CD4-positive, alpha-beta T cell treated with Interleukin-6 at 100 ng/mL for 8 hours (primary cell): ENCODE data around the gene PITX1.
"Not testable (repeated sequence)": the region's sequence is repeated elsewhere in the genome, so short reads cannot be mapped to it uniquely, and the experiment has no call there.

ENCODE experiments used
- DNase-seq: peaks from one replicate; pipeline ENCODE4 v3.0.0-alpha.2; 2020; ENCODE audit warnings: mixed read lengths, low spot score

PITX1 gene

DNA sequence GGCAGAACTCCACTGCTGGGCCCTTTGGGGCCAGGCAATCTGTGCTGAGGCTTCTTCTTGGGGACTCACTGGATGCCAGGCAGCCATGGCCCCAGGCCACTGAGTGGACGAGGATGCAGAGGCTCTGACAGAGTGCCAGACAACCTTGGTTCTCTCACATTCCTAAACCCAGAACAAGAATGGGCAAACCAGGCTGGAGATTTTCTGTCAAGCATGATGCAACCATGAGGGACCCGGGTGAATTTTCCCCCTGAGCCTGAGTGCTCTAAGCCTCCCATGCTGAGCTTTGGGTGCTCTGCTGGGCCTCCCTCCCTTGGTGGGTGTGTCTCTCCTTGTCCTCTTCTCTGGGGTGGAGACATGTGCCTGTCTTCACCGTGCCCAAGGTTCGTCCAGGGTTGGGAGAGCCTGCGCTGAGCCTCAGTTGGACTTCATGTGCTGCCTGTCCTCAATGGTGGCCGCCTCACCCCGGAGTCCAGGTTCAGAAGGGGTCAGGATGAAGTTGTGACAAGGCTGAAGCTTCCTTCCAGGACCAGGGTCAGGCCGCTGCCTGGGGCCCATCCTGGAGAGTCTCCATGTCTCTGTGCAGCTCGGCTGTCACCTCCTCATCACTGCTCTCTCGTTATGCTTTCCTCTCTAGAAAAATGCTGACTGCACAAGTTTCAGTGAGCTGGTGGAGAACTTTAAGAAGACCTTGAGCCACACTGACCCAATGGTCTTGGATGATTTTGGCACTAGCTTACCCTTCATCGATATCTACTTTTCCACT lies 24.1 kb downstream of the PITX1 start:
- no peak for DNase-seq

DNA sequence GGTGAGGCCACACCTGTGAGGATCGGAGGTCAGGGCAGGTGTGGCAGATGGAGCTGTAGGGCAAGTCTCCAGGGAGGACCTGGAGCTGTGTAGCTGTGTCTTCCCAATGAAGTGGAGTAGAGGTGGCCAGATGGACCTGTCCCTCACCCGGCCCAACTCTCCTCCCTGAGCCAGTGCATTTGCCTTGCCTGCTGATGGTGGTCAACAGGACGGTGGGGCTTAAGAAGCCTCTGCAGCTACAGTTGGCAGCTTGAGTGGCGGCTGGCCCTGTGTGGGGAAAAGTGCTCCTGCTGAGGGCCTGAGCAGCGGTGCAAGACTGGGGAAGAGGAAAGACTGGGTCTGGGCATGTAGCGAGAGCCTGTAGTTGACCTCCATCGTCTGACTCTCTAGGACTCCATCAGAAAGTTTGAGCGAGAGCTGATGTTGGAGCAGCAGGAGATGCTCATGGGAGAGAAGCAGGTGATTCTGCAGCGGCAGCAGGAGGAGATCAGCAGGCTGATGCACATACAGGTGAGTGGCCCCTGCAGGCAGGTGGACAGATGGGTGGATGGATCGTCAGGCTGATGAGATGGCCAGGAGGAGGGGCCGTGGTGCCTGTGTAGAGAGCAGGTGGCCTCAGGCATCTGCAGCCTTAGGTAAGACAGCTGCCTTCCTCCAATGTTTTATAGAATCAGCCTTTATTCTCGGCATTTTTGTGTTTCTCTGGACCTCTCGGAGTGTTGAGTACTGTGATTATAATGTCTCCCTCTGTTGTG lies 24.9 kb downstream of the PITX1 start:
- no peak for DNase-seq

- DNase-seq, result no peak
These were observed 25.5 kb downstream of the PITX1 start for GRCh38 chr5:135008556-135008955.

- no peak for DNase-seq
These were observed 26.2 kb downstream of the PITX1 start for GRCh38 chr5:135007749-135008363.

DNA sequence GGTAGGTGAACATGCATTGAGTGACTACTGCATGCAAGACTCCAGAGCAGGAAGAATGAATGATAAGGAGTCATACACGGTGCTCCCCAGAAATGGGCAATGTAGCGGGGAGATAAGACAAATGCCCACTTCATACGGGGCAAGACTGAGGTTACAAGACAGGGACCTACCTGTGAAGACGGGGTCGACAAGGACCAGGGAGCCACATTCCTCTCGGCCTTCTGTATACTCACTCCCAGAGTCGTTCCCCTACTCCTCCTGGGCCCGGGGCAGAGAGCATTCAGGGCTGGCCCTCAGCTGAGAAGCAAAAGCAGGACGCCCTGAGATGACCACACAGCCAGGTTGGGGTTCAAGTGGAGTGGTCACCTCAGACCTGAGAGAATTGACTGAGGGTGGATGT lies 26.7 kb downstream of the PITX1 start:
- no peak for DNase-seq

- no peak for DNase-seq
These were observed 29.0 kb downstream of the PITX1 start for GRCh38 chr5:135005076-135005475.

DNA sequence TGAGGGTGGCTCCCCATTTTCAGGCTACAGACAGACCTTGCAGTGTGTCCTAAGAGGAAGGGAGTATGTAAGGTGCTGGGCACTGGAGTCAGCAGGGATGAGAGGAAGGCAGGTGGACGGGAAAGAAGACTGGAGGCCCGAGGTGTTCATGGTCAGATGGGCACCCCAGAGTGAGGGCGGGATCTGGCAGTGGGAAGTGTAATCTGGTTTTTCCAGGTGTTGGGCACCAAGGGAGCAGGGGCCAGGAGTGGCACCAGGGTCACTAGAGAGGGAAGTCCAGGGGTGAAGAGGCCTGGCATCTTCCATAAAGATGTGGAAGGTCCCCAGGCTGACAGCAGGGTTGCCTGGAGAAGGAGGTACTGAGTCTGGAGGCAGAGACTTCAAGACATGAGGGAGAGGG lies 29.7 kb downstream of the PITX1 start:
- no peak for DNase-seq

- DNase-seq, result not testable (repeated sequence)
These were observed 36.0 kb downstream of the PITX1 start for GRCh38 chr5:134998068-134998467.

- DNase-seq, result no peak
These were observed 37.0 kb downstream of the PITX1 start for GRCh38 chr5:134997015-134997414.

DNA sequence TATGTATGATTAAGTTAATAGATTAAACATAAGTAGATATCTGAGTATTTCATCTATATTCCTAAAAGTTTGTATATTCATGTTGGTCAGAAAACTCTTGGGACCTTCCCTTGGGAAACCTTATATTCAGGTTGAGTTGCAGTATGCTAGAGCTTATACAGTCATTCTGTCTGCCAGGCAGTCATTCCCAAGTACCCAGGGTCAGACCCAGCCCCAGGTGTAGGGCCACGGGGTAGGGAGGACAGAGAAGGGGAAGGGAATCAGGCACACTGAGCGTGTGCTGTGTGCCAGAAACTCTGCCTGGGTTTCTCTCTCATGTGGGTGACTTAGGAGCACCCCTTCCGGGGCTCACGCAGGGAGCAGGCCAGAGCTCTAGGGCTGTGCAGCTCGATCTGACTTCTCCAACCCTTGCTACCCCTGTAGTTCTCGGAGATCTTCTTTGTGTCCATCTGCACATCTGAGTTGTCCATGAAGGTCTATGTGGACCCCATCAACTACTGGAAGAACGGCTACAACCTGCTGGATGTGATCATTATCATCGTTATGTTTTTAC lies 38.1 kb downstream of the PITX1 start:
- DNase-seq, result no peak

GRCh38 chr5:134994560-134995156 lies 39.4 kb downstream of the PITX1 start:
- no peak for DNase-seq

DNA sequence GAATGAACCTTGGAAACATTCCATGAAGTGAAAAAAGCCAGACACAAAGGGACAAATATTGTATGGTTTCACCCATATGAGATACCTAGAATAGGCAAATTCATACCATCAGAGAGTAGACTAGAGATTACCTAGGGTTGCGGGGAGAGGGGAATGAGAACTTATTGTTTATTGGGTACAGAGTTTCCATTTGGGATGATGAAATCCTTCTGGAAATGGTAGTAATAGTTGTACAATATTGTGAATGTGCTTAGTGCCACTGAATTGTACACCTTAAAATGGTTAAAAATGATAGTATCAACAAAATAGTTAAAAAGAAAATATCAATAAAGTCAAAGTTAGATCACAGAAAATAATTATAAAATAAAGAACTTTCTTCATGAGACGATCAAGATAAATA lies 40.9 kb downstream of the PITX1 start:
- no peak for DNase-seq

GRCh38 chr5:134992148-134992547 lies 41.9 kb downstream of the PITX1 start:
- DNase-seq, result no peak

GRCh38 chr5:134990183-134990582 lies 43.8 kb downstream of the PITX1 start:
- DNase-seq, result not testable (repeated sequence)

GRCh38 chr5:134989266-134989830 lies 44.7 kb downstream of the PITX1 start:
- no peak for DNase-seq

- no peak for DNase-seq
These were observed 51.8 kb downstream of the PITX1 start for GRCh38 chr5:134982230-134982629.

GRCh38 chr5:134979416-134979815 lies 54.6 kb downstream of the PITX1 start:
- DNase-seq, result no peak
